Fibroblast of pulmonary artery (primary cell): ENCODE measurements around the gene PIK3CD.

Experiments used
- DNase-seq: peaks from one replicate; pipeline ENCODE4 v3.0.0-alpha.2; 2010; ENCODE audit warnings: low read depth
- H3K4me3 ChIP-seq: replicated peaks from 2 replicates; pipeline ENCODE4 v1.5.1; 2011; ENCODE audit warnings: low read depth, mild to moderate bottlenecking, control low read depth, low read length, moderate library complexity
- TF ChIP-seq, protein P1 (sequence below): IDR thresholded peaks from 2 replicates; pipeline ENCODE4 v1.5.1; 2011; ENCODE audit warnings: mild to moderate bottlenecking, control low read depth, low read length, inconsistent platforms; ENCODE audit errors: missing control alignments

PIK3CD gene

DNA sequence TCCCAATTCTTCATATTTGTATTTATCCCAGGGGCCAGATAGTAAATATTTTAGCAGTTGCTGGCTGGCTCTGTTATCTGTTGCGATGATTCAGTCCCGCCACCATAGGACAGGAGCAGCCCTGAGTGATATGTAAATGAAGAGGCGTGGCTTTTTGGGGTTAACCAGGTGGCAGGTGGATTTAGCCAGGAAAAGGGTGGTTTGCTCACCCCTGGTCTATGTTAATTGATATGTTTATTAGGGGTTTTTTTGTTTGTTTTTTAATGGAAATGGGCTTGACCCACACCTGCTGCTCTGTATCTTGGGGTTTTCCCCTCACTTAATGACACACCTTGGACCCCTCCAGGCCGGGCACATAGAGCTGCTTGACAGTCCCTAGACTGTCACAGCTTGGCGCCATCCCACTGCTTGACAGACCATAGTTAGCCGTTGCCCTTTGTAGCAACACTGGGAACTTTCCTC is 62.8 kb downstream of the PIK3CD start:
- TF ChIP-seq, protein P1, sequence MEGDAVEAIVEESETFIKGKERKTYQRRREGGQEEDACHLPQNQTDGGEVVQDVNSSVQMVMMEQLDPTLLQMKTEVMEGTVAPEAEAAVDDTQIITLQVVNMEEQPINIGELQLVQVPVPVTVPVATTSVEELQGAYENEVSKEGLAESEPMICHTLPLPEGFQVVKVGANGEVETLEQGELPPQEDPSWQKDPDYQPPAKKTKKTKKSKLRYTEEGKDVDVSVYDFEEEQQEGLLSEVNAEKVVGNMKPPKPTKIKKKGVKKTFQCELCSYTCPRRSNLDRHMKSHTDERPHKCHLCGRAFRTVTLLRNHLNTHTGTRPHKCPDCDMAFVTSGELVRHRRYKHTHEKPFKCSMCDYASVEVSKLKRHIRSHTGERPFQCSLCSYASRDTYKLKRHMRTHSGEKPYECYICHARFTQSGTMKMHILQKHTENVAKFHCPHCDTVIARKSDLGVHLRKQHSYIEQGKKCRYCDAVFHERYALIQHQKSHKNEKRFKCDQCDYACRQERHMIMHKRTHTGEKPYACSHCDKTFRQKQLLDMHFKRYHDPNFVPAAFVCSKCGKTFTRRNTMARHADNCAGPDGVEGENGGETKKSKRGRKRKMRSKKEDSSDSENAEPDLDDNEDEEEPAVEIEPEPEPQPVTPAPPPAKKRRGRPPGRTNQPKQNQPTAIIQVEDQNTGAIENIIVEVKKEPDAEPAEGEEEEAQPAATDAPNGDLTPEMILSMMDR = no peak
- no peak overlapping the region for H3K4me3 ChIP-seq
- no peak for DNase-seq

DNA sequence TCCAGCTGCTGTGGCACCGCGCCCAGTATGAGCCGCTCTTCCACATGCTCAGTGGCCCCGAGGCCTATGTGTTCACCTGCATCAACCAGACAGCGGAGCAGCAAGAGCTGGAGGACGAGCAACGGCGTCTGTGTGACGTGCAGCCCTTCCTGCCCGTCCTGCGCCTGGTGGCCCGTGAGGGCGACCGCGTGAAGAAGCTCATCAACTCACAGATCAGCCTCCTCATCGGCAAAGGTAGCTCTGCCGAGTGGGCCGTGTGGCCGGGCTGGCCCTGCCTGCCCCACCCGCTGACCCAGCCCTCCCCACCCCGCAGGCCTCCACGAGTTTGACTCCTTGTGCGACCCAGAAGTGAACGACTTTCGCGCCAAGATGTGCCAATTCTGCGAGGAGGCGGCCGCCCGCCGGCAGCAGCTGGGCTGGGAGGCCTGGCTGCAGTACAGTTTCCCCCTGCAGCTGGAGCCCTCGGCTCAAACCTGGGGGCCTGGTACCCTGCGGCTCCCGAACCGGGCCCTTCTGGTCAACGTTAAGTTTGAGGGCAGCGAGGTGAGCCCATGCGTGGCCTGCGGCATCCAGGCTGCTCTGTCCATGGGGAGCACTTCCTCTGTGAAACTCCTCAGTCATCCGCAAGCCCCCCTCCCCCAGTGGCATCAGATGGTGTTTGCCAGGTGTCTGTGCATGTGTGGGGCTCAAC is 64.2 kb downstream of the PIK3CD start:
- no peak overlapping the region for H3K4me3 ChIP-seq
- TF ChIP-seq, protein P1 = no peak
- DNase-seq = no peak

DNA sequence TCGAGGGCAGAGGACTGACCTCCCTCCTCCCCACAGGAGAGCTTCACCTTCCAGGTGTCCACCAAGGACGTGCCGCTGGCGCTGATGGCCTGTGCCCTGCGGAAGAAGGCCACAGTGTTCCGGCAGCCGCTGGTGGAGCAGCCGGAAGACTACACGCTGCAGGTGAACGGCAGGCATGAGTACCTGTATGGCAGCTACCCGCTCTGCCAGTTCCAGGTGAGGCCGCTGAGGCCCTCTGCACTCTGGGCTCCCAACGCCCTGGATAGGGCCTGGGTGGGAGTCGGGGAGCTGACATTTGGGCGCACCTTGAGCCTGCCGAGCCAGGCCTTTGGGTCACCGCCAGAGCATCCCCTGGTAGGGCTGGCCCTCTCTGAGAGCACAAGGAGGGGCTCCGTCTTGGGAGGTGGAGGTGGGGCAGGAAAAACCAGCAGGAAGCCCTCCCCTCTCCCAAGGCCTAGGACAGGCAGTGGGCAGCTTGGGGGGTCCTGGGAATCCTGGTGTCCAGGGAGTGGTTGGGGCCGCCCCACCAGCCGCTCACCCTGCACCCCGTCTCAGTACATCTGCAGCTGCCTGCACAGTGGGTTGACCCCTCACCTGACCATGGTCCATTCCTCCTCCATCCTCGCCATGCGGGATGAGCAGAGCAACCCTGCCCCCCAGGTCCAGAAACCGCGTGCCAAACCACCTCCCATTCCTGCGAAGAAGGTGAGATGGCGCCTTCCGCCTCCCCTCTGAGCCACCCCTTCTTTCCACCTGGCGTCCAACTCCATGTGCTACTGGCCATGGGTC is 65.1 kb downstream of the PIK3CD start:
- no peak overlapping the region for H3K4me3 ChIP-seq
- TF ChIP-seq, protein P1 = no peak
- DNase-seq = no peak

DNA sequence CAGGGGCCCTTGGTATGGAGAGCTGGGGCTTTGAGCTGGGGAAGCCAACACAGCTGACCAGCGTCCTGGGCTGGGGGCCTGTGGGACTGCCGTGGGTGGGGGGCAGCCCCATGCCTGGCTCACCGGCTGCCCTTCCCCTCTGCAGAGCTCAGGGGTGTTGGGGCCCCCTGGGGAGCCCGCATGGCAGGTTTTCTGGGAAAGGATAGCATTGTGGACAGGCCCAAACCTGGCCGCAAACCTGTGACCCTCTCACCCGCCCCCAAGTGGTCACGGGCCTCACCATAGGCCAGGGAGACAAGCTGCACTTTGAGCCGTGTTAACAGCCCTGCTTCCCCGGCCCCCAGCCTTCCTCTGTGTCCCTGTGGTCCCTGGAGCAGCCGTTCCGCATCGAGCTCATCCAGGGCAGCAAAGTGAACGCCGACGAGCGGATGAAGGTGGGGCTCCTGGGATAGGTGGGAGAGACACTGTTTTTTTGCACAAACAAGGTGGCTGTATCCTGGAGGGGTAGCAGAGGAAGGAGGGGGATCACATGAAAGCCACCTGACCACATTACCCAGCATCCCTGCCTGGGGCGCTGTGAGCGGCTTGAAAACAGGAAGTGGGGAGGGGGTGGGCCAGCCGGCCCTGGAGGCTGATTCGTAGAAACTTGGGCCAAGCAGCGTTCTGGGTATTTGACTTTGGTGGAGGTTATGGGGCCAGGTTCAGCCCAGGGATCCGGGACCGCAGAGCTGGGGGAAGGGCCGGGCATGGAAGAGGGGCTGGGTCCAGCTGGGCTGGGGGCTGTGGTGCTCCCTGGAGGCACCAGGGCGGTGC is 65.9 kb downstream of the PIK3CD start:
- DNase-seq = no peak
- TF ChIP-seq, protein P1 = no peak

DNA sequence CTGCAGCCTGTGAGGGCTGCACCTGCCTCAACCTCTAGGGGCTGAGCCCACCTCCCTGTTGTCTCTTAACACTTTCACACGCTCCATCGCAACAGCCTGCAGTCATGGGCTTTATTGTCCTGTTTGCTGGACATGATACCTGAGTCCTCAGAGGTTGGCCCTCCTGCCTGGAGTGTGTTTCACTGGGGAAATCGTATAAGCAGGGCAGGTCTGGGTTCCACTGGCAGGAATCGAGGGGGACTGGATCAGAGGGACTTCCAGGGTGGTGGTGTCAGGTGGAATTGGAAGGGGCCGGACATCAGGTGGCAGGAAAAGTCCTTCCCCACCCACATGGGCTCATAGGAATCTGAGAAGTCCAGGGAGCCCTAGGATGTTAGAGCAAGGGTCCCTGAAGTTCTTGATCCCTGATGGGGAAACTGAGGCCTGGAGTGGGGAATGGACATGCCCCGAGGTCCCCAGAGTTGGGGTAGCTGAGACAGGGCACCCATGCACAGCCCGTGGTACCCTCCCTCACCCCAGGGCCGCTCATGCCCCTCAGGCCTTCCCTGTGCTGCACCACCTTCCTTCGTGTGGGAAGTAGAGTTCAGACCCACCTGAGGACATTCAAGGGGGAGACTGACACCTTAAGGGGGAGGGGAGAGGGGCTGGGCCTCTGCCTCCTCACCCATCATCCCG is 66.6 kb downstream of the PIK3CD start:
- DNase-seq = no peak
- H3K4me3 ChIP-seq = no peak overlapping the region
- TF ChIP-seq, protein P1 = no peak

More for the DNA sequence above, 65.9 kb downstream of the PIK3CD start:
- no peak overlapping the region for H3K4me3 ChIP-seq

DNA sequence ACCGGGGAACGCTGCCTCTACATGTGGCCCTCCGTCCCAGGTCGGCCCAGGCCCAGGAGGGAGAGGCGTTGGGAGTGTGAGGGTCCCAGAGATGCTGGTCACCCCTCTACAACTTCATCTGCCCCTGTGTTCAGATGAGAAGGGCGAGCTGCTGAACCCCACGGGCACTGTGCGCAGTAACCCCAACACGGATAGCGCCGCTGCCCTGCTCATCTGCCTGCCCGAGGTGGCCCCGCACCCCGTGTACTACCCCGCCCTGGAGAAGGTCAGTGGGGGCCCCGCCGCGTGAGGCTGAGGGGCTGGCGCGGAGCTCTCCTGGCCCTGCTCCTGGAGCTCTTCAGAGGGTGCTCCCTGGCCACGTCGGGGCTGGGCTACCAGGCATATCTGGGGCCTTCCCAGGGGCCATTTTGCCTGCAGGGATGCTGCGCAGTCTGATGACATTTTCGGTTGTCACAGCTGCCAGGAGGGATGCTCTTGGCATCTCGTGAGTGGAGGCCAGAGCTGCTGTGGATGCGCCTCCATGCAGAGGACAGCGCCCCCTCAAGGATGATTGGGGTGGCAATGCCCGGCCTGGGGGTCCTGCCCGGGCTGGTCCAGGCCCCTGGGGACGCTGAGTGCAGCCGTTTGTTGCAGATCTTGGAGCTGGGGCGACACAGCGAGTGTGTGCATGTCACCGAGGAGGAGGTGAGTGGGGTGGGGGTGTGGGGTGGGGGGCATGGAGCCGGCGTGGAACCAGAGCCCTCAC is 68.6 kb downstream of the PIK3CD start:
- no peak for DNase-seq
- no peak overlapping the region for H3K4me3 ChIP-seq
- TF ChIP-seq, protein P1 = no peak
